Ammon's horn (tissue), 1 donor: Measurements from ENCODE around the gene LHX6.

Experiments used
- DNase-seq: peaks from one replicate; pipeline ENCODE4 v3.0.0-alpha.2; 2016; ENCODE audit warnings: low spot score

Gene LHX6

DNA sequence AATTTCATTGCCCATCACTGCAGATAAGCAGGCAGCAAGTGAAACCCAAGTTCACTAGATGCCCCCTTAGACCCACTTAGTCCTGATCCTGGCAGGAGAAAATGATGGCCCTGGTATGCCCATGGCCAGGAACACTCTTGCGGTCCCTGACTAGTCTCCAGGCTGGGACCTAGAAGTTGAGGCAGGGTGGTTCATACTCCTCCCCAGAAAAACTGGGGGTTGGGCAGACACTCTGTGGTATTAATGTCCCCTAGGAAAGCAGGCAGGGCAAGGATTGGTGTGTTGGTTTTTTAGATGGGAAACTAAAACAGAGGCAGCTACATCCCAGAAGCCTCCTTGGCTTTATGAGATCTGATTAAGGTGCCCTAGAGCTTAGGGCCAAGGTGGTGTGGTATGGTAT lies 13.1 kb downstream of the LHX6 start:
- no peak for DNase-seq

DNA sequence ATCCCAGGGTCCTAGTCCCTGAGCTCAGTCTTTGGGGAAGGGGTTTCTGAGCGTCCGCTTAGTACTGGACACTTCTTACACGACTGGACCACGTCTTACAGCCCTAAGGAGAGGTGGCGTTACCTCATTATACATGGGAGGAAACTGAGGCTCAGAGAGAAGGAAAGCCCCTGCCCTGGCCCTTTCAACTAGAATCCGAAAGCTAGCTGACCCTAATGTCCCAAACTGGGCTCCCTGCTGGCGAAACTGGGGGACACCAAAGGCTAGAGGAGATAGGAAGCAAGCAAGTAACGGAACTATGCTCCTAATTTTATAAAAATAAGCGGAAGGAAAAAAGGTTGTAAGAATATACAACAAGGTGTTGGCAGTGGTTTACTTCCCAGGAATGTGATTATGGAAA lies 14.2 kb downstream of the LHX6 start:
- DNase-seq, result no peak

DNA sequence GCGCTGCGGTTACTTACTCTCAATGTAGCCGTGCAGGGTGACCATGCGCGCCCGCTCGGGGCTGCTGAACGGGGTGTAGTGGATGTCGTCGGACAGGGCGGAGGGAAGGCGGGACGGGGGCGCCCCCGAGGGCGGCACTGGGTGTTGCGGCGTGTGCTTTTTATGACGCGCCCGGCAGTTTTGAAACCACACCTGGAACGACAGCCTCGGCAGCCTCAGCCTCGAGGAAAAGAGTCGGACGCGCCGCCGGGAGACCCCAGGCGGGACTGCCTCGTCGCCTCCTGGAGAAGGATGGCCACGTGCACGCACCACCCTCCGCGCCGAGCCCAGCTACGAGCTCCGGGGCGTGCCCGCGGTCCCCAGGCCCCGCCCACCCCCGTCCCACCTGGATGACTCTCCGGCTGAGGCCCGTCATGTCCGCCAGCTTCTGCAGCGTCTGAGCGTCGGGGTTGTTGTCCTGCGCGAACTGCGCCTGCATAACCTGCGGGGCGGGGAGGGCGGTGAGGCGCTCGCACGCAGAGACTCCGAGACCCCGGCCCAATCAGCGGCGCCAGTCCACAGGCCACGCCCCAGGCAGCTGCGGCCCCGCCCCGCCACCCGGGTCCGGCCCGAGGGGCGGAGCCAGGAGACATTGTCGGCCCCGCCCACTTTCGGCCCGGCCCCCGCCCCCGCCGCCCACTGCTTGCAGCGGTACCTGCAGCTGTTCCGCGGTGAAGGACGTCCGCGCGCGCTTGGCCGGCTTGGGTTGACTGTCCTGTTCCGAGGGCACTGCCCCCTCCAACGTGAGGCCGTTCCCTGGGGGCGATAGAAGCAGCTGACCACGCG lies 15.0 kb downstream of the LHX6 start:
- no peak for DNase-seq

DNA sequence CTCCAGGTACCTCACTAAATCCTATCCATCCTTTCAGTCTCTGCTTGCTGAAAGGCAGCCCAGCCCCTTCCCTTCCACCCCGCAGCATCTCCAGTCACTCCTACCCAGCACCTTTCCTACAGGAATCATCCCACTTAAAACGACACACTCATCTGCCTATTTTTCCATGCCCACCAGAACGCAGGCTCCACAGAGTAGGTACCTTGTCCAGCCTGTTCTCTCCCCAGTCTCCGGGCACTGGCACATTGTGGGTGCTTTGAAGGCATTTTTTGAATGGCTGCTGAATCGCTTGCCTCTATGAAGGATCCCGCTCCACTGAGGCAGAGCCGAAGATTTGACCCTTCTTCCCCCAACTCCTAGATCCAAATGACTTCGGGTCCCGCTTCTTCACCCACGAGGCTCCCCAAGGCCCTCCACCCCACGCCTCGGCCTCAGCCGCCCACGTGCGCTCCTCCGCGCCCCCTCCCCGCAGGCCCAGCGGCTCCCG lies 15.6 kb downstream of the LHX6 start:
- no peak for DNase-seq

DNA sequence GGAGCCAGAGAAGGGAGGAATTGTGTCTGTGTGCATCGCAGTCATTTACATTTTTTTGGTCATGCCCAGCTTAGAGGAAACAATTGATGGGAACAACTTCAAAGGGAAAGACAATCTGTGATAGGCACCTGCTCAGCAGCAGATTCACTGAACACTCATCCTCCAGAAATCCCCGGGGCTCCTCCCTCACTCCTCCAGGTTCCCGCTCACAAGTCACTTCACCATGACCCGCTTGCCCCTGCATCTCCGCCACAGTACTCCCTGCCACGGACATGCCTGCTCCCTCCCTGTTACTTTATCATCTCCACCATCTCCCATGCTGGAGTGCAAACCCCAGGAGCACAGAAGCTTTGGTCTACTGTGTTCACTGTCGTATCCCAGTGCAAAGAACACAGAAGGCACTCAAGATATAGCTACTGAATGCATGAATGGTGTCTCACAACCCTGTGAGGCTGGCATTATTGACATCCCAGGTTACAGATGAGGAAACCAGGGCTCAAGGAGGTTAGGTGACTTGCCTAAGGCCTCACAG lies 16.2 kb downstream of the LHX6 start:
- DNase-seq, result no peak

DNA sequence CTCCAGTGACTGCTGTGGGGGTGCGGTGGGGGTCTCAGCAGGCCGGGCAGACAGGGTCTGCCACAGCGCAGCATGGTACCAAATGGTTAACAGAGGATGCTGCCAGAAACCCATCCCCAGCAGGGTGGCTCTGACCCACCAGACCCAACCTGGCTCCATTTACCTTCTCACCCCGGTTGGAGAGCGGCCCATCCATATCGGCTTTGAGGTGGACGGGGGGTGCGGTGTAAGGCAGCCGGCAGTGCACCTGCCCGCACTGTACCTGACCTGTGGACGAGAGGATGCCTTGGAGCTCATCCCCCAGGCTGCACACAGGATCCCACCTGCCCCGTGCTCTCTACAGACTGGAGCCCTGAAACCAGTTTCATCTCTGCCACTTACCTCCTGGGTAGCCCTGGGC lies 19.3 kb downstream of the LHX6 start:
- DNase-seq, result no peak

DNA sequence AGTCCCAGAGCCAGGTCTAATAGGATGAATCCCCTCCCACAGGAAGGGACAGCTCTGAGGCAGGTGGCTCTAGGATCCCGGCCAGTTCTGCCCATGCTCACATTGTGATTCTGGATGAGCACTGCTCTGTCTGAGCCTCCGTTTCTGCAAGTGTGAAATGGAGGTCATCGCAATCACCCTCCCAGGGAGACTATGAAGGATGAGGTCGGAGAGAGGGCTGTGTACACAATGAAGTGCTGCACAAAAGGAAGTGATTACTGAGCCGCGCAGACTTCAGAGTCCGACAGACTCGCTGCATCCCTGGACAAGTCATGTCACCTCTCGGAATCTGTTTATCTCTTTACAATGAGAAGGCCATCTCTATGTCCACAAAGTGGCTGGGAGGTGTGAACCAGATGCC lies 21.7 kb downstream of the LHX6 start:
- DNase-seq, result no peak

DNA sequence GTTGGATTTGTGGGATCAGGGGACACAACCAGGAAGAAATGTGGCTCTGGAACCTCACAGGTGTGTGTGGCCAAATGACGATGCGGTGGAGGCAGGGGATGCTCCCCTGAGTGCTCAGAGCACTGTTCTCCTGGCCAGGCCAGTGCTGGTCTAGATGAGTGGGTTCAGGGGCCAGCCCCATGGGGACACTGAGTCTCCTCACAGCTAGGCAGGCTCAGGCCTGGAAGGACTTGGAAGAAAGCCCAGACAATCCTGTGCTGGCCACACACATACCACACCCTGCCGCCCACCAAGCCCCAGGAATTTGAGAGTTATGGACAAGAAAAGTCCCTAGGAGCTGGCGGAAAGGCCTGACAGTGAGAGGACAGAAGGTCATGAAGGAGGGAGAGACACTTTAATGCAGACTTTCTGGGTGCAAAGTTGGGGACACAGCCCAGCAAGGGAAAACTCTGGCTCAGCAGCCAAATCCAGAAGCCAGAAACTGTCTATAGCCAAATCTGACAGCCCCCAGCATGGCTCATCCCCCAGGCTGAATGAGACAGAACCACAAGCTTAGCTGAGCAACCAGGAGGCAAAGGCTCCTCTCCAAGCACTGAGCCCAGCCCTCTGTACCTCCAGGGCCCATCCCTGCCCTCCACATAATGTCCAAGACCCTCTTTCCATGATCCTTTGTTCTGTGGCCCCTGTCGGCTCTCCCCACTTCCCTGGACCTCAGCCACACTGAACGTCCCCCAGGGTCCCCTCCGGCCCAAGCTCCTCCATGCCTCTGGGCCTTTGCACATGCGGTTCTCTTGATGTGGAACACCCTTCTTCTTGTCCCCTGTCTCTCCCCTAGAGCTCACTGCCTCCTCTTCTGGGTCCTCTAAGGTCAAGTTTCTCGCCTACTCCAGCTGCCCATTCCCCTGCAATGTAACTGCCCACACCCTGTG lies 22.4 kb downstream of the LHX6 start:
- DNase-seq, result no peak

DNA sequence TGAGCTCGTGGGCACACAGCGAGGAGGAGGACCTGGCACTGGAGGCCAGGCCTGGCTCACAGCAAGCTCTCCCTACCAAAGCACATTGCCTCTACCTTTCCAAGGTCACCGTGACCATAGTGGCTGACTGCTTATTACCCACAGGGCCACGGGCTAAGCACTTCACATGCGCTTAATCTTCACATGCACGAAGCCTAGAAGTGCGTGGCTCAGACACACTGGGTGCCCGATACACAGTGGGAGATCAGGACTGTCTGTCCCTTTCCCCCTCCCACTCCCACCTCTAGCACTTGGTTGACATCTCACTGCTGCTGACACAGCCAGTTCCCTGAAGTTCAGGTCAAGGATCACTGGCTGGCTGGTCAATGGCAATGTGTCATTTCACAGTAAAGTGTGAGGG lies 23.6 kb downstream of the LHX6 start:
- DNase-seq, result no peak

DNA sequence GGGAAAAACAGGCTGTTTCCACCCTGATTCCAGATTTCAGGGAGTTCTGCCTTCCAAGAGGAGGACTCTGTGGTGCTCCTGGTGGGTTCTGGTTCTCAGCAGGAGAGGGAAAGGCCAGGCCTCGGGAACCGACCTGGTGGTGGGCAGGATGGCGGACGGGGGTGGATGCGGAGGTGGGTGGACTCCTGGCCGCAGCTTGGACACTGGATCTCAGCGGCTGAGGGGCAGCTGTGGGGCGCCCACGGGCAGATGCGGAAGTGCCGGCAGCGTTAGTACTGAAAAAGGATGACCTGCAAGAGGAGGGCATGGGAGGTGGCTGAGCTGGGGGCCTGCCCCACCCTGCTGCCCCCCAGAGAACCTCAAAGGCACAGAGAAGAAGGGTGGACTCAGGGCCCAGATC lies 24.3 kb downstream of the LHX6 start:
- no peak for DNase-seq

DNA sequence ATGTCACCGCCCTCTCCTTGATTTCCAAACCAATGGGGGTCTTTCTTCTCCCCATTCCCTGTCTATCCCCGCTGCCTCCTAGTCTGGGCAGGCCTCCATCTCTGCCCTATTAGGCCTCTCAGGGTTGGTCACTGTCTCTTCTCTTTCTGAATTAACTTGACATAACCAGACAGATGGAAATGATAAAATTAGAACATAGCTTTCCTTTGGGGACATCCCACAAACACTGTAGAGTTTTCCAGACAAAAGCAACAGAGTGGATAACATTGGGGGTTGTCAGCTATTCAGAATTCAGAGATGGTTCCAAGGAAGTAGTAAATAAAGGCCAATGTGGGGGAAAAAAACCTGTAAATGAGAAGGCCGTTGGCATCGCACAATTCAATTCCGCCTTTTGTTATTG lies 24.7 kb downstream of the LHX6 start:
- no peak for DNase-seq

DNA sequence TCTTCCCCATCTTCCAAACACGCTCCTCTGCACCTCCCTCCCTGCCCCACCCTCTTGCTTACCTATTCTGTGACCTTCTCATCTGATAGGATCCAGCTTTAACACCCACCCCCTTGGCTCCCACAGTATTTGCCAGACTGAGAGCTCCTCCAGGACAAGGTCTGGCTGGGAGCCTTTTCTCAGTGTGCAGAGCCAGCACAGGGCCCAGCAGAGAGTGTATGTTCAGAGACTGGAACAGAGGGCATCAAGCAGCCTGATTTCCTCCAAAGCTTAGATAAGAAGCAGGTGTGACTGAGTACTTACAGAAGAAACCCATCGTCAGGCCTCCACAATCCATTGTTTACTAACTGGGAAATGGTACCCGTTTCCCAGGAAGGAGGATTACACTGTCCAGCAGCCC lies 26.6 kb downstream of the LHX6 start:
- no peak for DNase-seq

DNA sequence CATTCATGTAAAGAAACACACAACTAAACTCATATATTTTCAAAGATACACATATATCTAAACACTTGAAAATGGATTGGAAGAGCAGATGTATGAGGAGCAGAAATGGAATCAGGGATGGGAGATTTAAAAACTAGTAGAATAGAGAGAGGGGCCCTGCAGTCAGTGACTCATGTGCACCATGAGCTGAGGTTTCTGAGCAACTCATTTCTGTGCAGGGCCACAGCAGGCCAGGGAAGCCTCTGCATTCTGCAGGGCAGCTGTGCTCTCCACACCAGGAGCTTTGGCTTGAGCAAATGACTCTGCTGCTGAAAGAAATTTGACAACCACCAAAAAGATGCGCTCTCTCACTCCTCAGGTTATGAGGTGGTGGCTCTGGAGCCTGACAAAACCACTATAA lies 27.1 kb downstream of the LHX6 start:
- DNase-seq, result no peak

DNA sequence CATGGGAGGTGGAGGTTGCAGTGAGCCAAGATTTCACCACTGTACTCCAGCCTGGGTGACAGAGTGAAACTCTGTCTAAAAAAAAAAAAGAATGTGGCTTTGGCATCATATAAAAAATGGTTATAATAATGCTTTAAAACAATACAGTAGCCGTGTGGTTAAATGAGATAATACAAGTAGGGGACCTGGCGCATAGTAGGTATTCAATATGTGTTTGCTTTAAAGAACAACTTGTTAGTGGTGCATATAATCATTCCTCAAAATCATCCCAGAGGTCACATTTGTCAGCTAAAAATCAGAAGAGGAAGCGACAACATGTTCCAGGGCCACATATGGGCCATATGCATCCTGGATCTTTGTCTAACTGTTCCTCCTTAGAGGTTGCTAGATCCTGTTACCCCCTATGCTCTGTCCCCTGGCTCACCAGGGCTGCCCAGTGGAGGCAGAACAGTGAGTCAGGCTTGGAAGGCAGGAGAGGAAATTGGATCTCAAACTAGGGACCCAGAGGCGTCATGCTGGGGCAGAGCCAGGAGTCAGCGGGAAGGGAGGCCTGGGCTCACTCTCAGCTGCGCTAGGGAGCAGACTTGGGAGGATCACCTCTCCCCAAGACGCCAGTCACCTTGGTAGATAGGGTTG lies 27.7 kb downstream of the LHX6 start:
- no peak for DNase-seq

DNA sequence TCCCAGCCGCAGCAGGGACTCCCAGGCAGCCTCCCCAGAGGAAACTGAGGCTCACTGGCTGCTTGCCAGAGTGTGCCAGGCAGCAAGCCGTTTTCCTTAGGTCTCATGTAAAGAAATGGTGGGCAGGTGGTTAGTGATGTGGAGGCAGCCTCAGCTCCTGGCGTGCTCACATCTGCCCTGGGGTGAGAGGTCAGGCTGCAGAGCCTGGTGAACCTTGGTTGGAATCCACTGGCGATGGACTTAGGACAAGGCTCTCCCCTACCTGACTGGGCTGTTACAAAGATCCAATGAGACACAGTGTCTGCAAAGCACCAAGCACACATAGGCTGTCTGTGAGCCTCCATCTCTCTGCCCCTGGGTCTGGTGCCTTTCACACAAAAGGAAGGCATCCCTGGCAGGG lies 30.9 kb downstream of the LHX6 start:
- DNase-seq, result no peak

DNA sequence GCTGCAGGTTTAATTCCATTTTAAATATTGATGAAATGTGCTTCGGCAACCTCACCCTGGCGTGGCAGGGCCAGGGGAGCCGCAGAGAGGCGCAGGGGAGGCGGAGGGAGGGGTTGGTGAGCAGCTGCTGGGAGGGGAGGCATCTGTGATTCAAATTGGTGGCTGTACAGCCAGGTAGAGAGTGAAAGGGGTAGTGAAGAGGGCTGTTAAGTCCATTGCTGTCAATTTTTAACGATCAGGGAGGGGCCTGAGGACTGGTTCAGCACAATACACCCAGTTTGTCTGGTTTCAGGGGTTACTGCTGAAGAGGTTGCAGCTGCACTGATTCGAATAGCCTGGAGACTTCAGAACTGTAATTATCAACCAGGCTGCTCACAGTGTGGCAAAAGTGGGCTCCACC lies 31.3 kb downstream of the LHX6 start:
- no peak for DNase-seq

DNA sequence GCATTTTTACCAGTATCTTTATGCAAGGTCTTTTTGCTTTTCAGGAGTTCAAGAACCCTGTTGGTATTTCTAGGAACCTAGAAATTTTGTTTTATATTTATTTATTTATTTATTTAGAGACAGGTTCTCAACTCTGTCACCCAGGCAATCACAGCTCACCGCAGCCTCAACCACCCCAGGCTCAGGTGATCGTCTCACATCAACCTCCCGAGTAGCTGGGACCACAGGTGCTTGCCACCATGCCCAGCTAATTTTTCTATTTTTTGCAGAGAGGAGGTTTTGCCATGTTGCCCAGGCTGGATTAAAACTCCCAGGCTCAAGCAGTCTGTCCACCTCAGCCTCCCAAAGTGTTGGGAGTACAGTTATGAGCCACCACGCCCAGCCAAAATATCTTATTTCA lies 32.9 kb downstream of the LHX6 start:
- DNase-seq, result no peak

DNA sequence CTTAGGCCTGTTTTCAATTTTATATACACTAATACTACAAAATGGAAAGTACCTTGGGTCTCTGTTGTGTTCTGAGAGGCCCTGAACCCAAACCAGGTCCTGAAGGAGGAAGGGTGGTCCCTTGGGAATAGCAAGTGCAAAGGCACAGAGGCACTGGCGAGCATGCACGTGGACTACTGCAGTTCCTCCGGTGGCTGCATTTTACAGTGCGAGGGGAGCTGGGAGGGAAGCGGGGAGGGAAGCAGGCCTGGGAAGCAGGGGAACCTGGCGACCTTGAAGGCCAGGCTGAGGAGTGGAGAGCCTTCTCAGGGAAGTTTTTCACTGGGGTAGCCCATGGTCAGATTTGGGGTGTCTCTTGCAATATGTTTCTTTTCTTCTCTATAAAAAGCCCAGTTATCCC lies 35.1 kb downstream of the LHX6 start:
- no peak for DNase-seq

DNA sequence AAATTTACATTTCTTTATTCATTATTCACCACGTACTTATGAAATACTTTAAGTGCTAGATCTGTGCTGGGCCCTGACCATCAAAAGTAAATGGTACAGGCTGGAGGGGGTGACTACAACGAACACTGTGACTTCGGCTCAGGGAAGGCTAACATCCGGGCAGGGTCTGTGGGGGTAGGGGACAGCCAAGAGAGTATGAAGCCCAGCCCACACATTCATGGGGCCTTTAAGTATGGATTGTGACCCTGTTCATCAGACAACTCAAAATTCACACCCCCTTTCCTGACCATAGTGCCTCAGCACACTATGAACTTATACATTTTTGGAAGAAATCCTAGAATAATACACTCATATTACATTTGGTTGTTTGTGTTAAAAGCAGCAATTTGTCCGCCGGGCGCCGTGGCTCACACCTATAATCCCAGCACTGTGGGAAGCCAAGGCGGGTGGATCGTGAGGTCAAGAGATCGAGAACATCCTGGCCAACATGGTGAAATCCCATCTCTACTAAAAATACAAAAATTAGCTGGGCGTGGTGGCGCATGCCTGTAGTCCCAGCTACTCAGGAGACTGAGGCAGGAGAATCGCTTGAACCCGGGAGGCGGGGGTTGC lies 35.7 kb downstream of the LHX6 start:
- no peak for DNase-seq

DNA sequence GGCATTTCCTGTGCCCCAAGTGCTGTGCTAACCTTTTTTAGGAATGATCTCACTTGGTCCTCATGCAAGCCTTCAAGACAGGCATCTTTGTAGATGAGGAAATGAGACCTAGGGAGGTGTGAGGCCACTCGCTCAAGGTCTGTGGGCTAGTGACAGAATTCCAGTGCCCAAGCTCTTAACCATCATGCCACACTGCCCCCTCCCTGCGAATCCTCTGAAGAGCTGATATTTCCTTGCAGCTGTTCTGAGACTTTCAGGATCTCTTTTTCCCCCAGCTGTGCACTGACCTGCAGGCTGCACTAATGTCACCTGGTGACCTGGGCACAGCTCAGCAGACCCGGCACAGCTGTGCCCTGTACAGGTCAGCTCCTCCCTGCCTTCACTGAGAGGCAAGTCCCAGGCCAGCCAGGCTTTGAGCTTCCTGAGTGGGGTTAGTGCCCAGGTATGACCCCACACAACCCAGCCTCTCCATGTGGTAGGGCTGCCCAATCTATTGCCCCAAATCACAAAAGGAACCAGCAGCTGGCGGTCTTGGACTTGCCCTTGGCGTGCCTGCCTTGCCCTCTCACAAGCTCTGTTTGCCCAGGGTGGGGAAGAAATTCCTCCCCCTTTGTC lies 36.4 kb downstream of the LHX6 start:
- DNase-seq, result no peak

DNA sequence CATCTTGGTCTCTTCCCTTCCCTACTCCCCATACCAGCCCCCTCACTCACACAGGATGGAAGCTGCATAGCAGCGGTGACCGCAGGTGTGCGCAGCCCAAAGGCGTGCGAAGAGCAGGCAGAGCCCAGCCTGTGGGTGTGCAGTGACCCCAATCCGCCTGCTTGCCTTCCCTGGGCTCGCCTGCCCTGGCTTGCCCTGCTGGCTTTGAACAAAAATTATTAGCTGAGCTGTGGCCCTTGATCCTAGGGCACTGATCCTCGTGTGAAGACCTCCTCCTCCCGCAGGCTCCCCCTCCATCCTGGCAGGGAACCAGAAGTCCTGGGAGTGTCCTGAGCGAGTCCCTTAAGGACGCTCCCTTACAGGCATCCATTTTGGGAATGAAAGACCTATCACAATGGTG lies 37.2 kb downstream of the LHX6 start:
- no peak for DNase-seq
